Brain microvascular endothelial cell (primary cell): ENCODE measurements around the gene CDH6.
A peak's percentile ranks its signal among the peaks of the same experiment; 100 is the strongest.

ENCODE experiments used
- DNase-seq: peaks from one replicate; pipeline ENCODE4 v3.0.0-alpha.2; 2020
- H3K27ac ChIP-seq: fragments of 250-450 bp; sonication (Bioruptor Pico); 2 replicates; pipeline ENCODE4 v1.5.1; 2020; ENCODE audit warnings: mild to moderate bottlenecking, moderate library complexity
- H3K27me3 ChIP-seq: fragments of 250-450 bp; sonication (Bioruptor Pico); replicated peaks from 2 replicates; pipeline ENCODE4 v1.5.1; 2020; ENCODE audit warnings: mild to moderate bottlenecking
- H3K36me3 ChIP-seq: fragments of 250-450 bp; sonication (Bioruptor Pico); replicated peaks from 2 replicates; pipeline ENCODE4 v1.5.1; 2020; ENCODE audit warnings: mild to moderate bottlenecking
- H3K4me3 ChIP-seq: 2 replicates; pipeline ENCODE4 v1.5.1; 2011; ENCODE audit warnings: low read depth, mild to moderate bottlenecking, control low read depth, low read length, moderate library complexity
- in situ Hi-C: cut with HindIII; loops from 2 replicates; pipeline ENCODE4 v1.10.0; 2017; ENCODE audit warnings: low sequenced_read_pairs, low pct_ligation_motif_present
- TF ChIP-seq, protein P1 (sequence below): IDR thresholded peaks from 2 replicates; pipeline ENCODE4 v1.5.1; 2011; ENCODE audit warnings: low read depth, mild to moderate bottlenecking, moderate library complexity, low read length, control low read depth, inconsistent platforms; ENCODE audit errors: missing control alignments

Gene CDH6

DNA sequence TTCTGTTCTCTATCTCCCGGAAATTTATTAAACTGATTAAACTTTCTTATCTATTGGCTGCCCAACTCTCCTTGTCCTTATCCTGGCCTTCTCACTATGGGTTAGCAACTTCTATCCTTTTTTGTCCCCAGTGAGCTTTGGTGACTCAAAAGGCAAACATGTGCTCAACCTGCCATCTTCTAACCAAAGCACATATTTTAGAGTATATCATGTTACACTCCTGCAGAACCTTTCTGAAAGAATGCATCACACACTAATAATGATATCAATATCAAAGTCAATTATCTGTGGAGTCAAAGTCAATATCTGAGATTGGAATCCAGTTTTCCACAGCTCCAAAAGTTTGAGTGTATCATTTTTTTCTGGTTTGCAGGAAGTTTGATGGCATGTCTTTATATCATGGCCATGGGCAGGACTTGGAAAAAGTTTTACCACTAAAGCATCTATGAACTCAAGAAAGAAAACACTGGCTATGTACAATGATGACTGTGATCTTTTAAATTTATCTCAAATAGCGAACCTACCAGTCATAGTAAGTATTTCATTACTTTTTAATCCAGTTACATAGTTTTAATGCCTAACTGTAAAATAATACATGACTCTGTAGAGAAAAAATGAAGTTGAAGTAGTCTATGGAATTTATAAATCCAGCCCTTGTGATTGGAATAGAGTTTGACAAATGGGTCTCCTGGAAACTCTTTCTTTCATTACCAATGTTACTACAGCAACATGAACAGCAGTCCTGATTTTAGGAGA is 171.6 kb downstream of the CDH6 start:
- H3K27me3 ChIP-seq: no peaks in the 10 kb centered on the region
- in situ Hi-C loops: no loop called here
- no peak overlapping the region for H3K4me3 ChIP-seq
- peak; percentile 68 for DNase-seq
- TF ChIP-seq, protein P1, sequence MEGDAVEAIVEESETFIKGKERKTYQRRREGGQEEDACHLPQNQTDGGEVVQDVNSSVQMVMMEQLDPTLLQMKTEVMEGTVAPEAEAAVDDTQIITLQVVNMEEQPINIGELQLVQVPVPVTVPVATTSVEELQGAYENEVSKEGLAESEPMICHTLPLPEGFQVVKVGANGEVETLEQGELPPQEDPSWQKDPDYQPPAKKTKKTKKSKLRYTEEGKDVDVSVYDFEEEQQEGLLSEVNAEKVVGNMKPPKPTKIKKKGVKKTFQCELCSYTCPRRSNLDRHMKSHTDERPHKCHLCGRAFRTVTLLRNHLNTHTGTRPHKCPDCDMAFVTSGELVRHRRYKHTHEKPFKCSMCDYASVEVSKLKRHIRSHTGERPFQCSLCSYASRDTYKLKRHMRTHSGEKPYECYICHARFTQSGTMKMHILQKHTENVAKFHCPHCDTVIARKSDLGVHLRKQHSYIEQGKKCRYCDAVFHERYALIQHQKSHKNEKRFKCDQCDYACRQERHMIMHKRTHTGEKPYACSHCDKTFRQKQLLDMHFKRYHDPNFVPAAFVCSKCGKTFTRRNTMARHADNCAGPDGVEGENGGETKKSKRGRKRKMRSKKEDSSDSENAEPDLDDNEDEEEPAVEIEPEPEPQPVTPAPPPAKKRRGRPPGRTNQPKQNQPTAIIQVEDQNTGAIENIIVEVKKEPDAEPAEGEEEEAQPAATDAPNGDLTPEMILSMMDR: no peak
- peak overlapping the region; percentile 84 for H3K27ac ChIP-seq
- no peaks in the 10 kb centered on the region for H3K36me3 ChIP-seq

DNA sequence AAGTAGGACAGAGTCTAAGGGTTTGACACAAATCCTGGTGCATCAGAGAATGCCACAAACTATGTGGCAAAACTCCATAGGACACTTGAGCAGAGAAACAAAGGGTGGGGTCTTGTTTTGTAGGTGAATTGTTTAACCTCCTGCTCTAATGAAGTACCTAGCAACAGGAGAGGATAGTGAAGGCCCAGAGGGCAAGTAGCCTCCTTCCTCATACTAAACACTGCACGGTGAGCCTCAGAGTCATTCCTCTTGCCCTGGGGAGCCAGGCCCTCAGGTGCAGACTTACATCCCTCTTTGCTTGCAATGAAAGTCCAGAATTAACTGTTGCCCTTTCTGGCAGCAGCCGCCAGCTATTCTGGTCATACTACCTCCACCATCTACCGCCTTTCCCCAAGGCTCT is 172.3 kb downstream of the CDH6 start:
- no peak for DNase-seq
- Histone ChIP-seq H3K27me3 (no peaks in the 10 kb centered on the region), H3K27ac (peak overlapping the region; percentile 84), H3K4me3 (no peak overlapping the region), H3K36me3 (no peaks in the 10 kb centered on the region)
- in situ Hi-C loops: no loop called here
- TF ChIP-seq, protein P1: no peak

DNA sequence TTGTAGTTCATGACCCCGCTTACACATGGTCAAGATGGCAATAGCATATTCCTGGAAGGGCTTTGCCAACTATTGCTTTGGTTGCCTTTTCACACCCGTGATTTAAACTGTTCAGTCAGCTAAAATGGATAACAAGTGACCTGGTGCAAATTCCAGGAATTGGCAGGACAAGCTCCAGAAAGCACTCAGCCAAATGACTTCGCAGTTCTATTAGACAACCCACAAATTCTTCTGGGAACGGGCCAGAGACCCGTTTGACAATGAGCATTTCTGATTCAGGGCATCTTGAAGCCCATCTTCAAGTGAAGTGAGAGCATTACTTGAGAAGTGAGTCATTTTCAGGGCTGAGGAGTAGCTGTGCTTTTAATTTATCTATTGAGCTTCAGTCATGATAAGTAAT is 173.5 kb downstream of the CDH6 start:
- no peak for DNase-seq
- H3K4me3 ChIP-seq: no peak overlapping the region
- H3K27me3 ChIP-seq: no peaks in the 10 kb centered on the region
- in situ Hi-C loops: no loop called here
- no peaks in the 10 kb centered on the region for H3K36me3 ChIP-seq
- no peak overlapping the region for H3K27ac ChIP-seq
- TF ChIP-seq, protein P1: no peak

DNA sequence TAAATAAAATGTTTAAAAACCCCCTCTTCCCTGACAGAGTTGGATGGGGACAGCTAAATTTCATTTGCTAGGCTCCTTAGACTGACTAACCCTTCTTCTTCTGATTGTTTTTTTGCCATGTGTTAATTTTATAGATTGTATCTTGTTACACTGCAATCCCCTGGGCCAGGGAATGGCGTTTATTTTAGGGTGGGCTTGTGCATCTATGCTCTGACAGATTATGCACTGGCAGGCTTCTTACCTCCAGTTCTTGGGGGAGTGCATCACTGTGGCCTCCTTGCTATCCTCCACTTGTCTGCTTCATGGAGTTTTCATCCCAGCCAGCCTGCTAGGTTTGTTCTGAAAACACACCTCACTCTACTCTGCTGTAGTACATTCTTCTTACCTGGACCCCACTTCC is 178.6 kb downstream of the CDH6 start:
- no peak for DNase-seq
- Histone ChIP-seq H3K36me3 (no peaks in the 10 kb centered on the region), H3K27ac (no peak overlapping the region), H3K27me3 (no peaks in the 10 kb centered on the region), H3K4me3 (no peak overlapping the region)
- TF ChIP-seq, protein P1: no peak
- in situ Hi-C loops: no loop called here

DNA sequence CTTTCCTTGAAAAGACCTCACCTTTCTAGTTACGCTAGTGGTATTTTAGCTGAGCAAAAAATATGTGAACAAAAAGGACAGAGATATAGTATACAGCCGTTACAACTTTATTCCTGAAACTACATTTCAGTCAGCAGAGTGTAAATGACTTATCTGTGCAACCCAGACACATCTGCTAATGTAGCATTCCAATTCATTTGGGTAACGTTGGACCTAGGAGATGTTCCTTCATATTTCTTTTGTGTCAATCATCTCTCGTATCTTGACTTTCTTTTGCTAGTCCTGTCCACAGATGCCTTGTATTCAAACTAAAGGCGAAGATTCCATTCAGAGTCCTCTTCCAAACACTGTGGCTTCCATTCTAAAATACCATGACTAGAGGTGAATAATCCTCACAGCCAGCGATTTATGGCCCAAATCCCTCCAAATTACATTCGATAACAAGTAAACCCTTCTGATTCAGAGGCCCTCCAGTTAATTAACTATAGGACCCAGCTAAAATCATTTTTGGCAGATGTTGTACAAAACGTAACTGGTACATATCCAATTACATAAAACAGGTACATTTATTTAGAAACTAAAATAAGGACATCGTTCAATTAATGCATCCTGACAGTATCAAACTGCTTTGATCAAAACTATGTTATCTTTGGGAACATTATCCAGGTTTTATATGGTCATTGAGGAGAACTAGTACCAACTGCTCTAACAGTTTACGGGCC is 182.7 kb downstream of the CDH6 start:
- Histone ChIP-seq H3K36me3 (no peaks in the 10 kb centered on the region), H3K4me3 (no peak overlapping the region), H3K27ac (no peak overlapping the region), H3K27me3 (no peaks in the 10 kb centered on the region)
- in situ Hi-C loops: no loop called here
- TF ChIP-seq, protein P1: no peak
- no peak for DNase-seq
